ENCODE results near the gene TAF1A.

GRCh38 chr1:222554177-222554576 is 35.6 kb downstream of the TAF1A start:
- TF ChIP-seq CTCF (IDR thresholded peaks at IDR 0.05) (no peak), POLR2A (IDR thresholded peaks at IDR 0.05) (no peak)

Data from uterus (tissue), 2 donors.